GM10847 (cell line): Measurements from ENCODE around the gene AP1S1.

ENCODE experiments used
- POLR2A ChIP-seq: IDR thresholded peaks from 2 replicates; pipeline ENCODE4 v1.6.1; 2011; ENCODE audit not compliant: insufficient read length; ENCODE audit errors: extremely low read depth

AP1S1 gene

GRCh38 chr7:101153969-101154692, at the start of gene AP1S1:
Gene AP1S1 (plus strand): TSS chr7:101154476. CDS start chr7:101154515, 39 bp downstream.
- TF ChIP-seq POLR2A, result peak; percentile 34

DNA sequence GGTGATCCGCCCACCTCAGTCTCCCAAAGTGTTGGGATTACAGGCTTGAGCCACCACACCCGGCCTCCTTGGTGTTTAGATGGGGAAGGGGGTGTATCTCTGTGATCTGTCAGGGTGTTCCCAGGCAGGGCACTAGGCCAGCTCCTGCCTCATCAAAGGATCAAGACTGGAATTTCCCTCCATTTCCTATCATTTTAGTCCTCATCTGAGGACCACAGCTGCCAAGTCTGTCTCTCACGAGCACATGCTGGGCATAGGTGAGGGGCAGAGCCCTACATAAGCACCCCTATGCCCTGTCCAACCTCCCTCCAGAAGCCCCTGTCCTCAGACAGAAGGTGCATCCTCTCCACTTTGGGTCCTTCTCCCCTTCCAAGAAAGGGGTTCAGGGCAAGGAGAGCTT, 49.5 kb upstream of the AP1S1 start:
- no peak for TF ChIP-seq POLR2A

- TF ChIP-seq POLR2A, result no peak
Observed at GRCh38 chr7:101106386-101106785, 47.9 kb upstream of the AP1S1 start.

DNA sequence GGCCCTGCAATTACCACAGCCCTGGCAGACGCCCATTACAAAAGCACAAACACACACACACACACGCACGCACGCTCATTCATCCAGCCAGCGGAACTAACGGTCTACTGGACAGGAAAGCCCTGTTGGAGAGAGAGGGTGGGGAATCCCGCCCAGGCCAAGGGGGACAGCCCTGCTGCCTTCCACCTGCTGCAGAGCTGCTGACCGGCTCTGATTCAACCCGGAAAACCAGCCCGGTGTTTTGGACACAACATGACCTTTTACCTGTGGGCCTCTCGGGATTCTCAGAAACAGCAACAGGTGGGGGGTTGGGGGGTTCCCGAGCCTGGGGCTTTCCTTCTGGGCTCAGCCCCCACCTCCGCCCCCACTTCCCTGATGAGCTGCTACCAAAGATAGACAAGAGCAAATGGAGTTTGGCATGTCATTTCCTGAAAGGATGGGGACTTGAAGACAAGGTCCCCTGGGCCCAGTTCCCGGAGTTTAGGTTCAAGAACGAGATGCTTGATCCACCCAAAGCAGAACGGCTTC, 45.9 kb upstream of the AP1S1 start:
- TF ChIP-seq POLR2A, result no peak

DNA sequence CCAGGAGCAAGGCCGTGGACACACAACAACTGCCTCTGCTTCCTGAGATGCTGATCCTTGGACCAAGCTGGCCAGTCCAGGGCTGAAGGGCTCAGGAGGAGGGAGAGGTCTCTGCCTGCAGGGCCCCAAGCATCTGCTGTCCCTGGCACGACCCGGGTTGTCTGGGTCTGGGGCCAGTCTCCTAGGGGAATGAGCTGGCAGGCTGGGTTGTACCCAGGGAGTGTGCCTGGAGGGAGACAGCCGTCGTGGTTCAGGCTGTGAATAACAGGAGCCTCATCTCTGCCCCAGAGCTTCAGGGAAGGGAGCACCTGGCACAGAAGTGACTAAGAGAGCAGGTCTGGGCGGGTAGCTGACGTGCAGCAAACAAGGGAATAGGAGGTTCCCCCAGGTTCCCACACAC, 45.3 kb upstream of the AP1S1 start:
- no peak for TF ChIP-seq POLR2A

DNA sequence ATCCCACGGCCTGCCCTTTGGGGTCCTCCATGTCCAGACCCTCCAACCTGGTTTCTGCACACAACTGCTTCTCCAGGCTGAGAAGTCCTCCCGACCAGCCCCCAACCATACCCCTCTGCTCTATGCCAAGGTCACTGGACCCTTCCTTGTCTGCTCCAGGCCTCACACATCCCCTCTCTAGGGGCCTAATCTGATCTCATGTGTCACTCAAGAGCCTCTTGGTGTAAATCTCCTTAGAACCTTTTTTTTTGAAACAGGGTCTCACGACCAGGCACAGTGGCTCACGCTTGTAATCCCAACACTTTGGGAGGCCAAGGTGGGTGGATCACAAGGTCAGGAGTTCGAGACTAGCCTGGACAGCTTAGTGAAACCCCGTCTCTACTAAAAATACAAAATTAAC, 44.9 kb upstream of the AP1S1 start:
- no peak for TF ChIP-seq POLR2A

GRCh38 chr7:101111261-101111660, 43.0 kb upstream of the AP1S1 start:
- no peak for TF ChIP-seq POLR2A

- no peak for TF ChIP-seq POLR2A
Observed at GRCh38 chr7:101112233-101112632, 42.0 kb upstream of the AP1S1 start.

- no peak for TF ChIP-seq POLR2A
Observed at GRCh38 chr7:101113836-101114235, 40.4 kb upstream of the AP1S1 start.

DNA sequence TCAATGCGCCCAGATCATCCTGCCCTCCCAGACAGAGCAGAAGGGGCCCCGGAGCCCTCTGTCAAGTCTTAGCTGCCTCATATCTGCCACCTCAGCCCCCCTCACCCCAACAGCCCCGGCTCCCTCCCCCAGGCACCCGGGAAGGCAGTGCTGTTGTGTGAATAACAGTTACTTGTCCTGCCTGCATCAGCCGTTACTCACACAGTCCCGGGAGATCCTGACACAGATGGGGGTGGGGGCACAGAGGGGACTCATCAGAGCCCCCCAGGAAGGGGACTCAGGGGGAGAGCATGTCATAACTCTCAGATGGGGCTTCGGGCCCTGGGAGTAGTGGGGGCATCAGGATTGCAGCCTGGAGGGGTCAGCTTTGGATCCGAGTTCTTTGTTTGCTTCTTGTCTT, 39.8 kb upstream of the AP1S1 start:
- TF ChIP-seq POLR2A, result no peak

DNA sequence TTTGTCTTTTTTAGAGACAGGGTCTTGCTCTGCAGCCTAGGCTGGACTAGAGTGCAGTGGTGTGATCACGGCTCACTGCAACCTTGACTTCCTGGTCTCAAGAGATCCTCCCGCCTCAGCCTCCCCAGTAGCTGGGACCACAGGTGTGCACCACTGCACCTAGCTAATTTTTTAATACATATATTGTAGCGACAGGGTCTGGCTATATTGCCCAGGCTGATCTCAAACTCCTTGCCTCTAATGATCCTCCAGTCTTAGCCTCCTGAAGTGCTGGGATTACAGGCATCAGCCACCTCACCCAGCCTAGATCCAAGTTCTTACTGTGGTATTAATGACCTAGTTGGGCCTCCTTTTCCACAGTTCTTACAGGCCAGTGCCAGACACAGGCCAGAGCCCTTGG, 39.1 kb upstream of the AP1S1 start:
- no peak for TF ChIP-seq POLR2A

DNA sequence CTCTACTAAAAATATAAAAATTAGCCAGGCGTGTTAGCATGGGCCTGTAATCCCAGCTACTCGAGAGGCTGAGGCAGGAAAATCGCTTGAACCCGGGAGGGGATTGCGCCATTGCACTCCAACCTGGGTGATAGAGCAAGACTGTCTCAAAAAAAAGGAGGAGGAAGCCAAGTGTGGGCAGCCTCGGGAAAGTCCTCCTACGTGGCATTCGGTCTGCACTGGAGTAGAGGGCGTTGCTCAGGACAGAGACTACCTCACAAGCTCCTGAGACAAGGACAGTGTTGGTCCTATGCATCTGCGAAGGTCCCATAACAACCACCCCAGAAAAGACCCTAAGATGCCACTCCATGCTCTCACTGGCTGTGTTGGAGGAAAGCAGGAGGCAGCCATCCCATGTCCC, 37.4 kb upstream of the AP1S1 start:
- TF ChIP-seq POLR2A, result no peak

- no peak for TF ChIP-seq POLR2A
Observed at GRCh38 chr7:101118856-101119255, 35.4 kb upstream of the AP1S1 start.

DNA sequence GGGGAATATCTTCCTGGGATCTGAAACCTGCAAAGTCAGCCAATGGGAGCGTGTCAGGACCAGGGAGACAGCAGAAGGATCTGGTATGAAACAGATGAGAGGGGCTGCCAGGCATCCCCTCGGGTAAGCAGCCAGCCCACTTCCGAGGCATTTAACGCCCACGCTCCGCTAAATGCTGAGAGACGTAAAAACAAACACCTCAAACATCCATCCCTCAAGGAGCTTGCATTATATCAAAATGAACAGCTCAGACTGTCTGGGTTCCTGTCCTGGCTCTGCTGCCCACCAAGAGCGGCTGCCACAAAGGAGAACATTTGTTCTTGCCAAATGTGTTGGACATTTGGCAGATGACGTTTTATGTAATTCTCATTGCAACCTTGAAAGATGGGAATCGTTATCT, 34.4 kb upstream of the AP1S1 start:
- TF ChIP-seq POLR2A, result no peak

- TF ChIP-seq POLR2A, result no peak
Observed at GRCh38 chr7:101120315-101120714, 34.0 kb upstream of the AP1S1 start.

- TF ChIP-seq POLR2A, result no peak
Observed at GRCh38 chr7:101121991-101122932, 32.0 kb upstream of the AP1S1 start.
